COR-L47 (cell line): ENCODE results near the gene IRX5.
A peak's percentile ranks its signal among the peaks of the same experiment; 100 is the strongest.

Experiments
- DNase-seq: peaks from one replicate; lab custom pipeline; 2025; lab: John Stamatoyannopoulos, UW

The IRX5 gene

GRCh38 chr16:54952195-54952594 is 21.5 kb downstream of the IRX5 start:
- no peak for DNase-seq

- no peak for DNase-seq
These were observed 22.8 kb downstream of the IRX5 start for GRCh38 chr16:54953461-54953860.

- DNase-seq = no peak
These were observed 23.6 kb downstream of the IRX5 start for GRCh38 chr16:54954220-54954619.

- no peak for DNase-seq
These were observed 25.1 kb downstream of the IRX5 start for GRCh38 chr16:54955757-54956156.

- peak; percentile 43 for DNase-seq
These were observed 26.9 kb downstream of the IRX5 start for GRCh38 chr16:54957403-54958166.

- no peak for DNase-seq
These were observed 31.4 kb downstream of the IRX5 start for GRCh38 chr16:54962045-54962444.

- no peak for DNase-seq
These were observed 33.6 kb downstream of the IRX5 start for GRCh38 chr16:54964239-54964638.

- DNase-seq = no peak
These were observed 34.8 kb downstream of the IRX5 start for GRCh38 chr16:54965464-54965863.

- DNase-seq = no peak
These were observed 37.3 kb downstream of the IRX5 start for GRCh38 chr16:54968011-54968410.

- no peak for DNase-seq
These were observed 38.1 kb downstream of the IRX5 start for GRCh38 chr16:54968784-54969183.

GRCh38 chr16:54970016-54970415 is 39.4 kb downstream of the IRX5 start:
- no peak for DNase-seq

- no peak for DNase-seq
These were observed 43.7 kb downstream of the IRX5 start for GRCh38 chr16:54974367-54974766.

- DNase-seq = no peak
These were observed 46.1 kb downstream of the IRX5 start for GRCh38 chr16:54976651-54977200.

GRCh38 chr16:54977211-54977610 is 46.5 kb downstream of the IRX5 start:
- no peak for DNase-seq

GRCh38 chr16:54980821-54981220 is 50.2 kb downstream of the IRX5 start:
- no peak for DNase-seq
